ENCODE measurements around the gene SRRM4.

SRRM4 gene

GRCh38 chr12:119167902-119168301, 186.6 kb downstream of the SRRM4 start:
- no peak for DNase-seq (ENCODE audit: low read depth in 2 of 2)

DNA sequence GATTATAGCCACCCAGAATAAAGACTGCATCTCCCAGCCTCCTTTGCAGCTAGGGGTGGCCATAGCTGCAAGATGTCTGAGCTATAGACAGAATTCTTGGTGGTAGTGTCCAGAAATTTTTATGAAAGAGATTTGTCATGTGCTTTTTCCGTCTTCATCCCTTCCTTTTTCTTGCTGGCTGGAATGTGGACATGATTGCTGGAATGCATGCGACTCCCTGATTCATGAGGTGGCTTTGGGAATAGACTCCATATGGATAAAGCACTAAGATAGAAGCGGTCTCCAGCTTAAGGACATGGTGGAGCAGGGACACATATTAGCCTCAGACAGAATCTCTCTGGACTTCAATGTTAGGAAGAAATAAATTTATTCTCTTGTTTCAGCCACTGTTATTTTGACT, 187.4 kb downstream of the SRRM4 start:
- DNase-seq (ENCODE audit: low read depth in 2 of 2): no peak

DNA sequence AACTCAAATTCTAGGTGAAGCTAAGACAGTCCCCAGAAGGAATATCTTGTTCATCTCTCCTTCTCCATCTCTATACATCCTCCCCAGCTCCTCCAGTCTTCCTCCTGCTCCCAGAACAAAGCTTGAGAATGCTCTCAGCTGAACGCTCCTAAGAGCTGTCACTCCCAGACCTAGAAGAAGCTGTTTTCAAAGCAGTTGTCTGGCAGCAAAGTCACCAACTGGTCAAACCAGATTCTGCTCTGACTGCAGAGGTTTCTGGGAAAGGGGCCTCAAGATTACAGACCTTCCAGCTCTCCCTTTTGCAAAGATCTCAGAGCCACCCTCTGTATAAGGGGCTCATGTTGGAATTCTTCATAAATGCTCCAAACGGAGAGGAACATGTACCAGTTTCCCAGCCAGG, 187.8 kb downstream of the SRRM4 start:
- no peak for DNase-seq (ENCODE audit: low read depth in 2 of 2)

DNA sequence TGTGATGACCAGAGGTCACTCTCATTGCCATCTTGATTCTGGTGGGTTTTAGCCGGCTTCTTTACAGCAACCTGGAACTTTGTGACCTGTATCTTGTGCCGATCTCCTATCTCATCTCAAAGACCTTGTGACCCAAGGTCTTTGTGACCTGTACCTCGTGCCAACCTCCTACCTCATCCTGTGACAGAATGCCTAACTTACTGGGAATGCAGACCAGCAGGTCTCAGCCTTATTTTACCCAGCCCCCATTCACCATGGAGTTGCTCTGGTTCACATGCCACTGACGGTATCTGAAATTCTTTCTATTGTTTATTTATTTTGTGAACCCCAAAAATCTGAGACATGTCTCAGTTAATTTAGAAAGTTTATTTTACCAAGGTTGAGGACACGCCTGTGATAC, 189.9 kb downstream of the SRRM4 start:
- DNase-seq (ENCODE audit: low read depth in 2 of 2): no peak

GRCh38 chr12:119171691-119172425, 190.5 kb downstream of the SRRM4 start:
- no peak for DNase-seq (ENCODE audit: low read depth in 2 of 2)

- DNase-seq (ENCODE audit: low read depth in 2 of 2): no peak
Measured at GRCh38 chr12:119175081-119175480, 193.7 kb downstream of the SRRM4 start.

- no peak for DNase-seq (ENCODE audit: low read depth in 2 of 2)
Measured at GRCh38 chr12:119176267-119177055, 195.1 kb downstream of the SRRM4 start.

- DNase-seq (ENCODE audit: low read depth in 2 of 2): no peak
Measured at GRCh38 chr12:119177056-119177325, 195.7 kb downstream of the SRRM4 start.

- DNase-seq (ENCODE audit: low read depth in 2 of 2): no peak
Measured at GRCh38 chr12:119177724-119178380, 196.5 kb downstream of the SRRM4 start.

DNA sequence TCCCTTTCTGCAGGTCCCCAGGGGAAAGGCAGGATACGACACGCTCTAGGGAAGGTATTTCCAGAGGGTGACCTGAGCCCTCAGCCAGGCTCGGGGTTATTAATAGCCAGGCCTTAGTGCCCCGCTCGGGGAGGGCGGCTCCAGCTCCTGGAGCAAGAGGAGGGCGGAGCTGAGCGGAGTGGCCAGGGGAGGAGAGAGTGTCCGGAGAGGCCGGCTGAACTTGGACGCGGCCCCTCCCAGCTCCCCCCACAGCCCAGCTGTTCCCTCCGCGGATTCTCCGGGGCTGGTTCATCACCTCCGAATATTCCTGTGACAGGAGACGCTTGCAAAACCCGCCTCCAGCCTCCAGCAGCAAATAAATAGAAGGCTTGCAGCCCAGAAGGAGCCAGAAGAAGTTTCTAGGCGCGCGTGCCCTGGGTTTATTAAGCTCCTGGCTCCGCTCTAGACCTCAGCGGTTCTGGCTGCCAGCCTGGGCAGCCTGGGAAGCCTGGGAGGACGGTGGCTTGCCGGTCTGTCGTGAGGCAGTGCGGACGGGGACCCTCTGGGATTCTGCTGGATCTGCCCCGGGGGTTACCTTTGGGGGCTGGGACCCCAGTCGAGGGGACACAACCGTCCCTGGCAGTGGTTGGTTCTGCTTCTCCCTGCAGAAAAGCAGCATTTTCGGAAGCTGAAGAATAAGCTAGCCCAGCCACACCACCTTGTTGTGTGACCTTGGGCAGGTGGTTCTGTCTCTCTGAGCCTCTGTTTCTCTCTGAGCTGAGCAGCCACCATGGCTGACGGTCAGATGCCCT, 197.4 kb downstream of the SRRM4 start, which contains the start of gene HSPB8:
HSPB8 (plus strand) TSS at position 388 of the 791 bp plus-strand sequence; CDS start at position 770, 382 bp downstream.
- no peak for DNase-seq (ENCODE audit: low read depth in 2 of 2)

GRCh38 chr12:119179335-119180021, 198.1 kb downstream of the SRRM4 start:
- no peak for DNase-seq (ENCODE audit: low read depth in 2 of 2)

DNA sequence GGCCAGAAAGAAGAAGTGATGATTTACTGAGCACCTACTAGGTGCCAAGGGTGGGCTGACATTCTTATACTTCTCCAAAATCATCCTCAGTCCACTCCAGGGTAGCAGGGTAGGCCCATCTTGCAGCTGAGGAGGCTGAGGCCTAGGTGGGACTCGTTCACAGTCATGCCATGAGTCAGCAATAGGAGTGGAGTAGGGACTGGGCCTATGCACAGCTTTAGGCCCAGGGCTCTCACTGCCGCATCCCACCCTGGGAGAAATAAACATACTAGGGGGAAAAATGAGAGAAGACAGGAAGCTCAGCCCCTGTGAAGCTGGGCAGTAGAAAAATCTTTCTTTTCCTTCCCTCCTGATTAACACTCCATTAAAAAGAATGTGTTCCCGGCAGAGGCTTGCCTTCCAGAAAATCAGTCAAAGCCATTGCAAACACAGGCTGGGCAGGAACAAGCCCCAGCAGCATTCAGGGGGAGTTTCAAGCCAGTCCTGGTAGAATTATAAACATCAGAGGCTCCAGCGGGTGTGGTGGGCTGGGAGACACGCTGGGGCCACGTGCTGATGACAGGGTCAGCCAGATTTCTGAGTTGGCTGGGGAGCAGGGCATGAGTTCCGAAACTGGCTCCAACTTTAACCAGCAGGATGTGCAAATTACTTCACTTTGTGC, 199.2 kb downstream of the SRRM4 start:
- DNase-seq (ENCODE audit: low read depth in 2 of 2): no peak

GRCh38 chr12:119181202-119181601, 199.9 kb downstream of the SRRM4 start:
- DNase-seq (ENCODE audit: low read depth in 2 of 2): no peak

DNA sequence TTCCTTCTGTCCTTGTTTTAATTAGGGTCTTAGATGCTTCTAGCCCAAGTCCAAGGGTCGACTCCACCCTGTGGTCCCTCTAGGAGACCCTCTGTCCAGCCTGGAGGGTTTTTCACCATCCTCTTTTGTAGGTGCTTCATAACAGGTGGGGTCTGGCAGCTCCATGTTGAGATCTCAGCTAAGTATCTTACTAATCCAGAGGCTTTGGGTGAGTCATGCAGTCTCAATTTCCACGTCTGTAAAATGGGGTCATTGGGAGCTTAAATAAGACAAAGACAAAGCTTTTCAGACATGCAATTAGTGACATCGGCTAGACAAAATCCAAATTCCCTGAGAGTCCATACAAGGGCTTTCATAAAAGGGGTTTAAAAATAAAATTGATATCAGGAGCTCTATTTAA, 200.6 kb downstream of the SRRM4 start:
- no peak for DNase-seq (ENCODE audit: low read depth in 2 of 2)

DNA sequence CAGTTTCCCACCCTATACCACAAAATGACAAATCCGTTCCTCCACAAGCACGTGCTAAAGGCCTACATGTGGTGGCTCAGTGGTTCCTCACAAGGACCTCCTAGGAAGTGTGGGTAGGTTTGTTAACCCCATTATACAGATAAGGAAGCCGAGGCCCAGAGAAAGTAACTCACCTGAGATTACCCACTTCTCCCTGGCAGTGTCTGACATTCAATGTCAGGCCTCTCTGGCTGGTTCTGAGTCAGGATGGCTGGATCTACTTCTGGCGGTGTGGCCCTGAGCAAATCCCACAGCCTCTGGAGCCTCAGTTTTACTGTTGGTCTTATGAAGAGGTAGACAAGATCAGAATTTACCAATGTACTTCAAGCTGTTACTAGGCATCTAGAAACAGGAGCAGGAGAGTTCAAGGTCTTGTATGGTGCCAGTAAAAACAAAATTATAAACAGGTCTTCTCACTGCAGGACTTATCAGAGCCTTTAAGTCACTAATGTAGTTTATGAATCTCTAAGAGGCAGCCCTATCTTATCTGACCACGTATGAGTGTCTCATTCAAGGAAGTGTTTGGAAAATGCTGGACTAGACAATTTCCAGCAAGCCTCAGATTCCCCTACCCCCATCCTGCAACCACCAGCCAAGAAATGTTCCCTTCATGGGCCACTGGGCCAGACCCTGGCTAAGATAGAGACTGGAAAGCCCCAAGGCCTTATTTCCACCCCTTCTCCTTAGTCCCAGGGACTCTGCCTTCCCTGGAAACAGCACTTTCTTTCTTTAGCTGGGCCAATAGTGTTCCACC, 201.6 kb downstream of the SRRM4 start:
- no peak for DNase-seq (ENCODE audit: low read depth in 2 of 2)

- DNase-seq (ENCODE audit: low read depth in 2 of 2): no peak
Measured at GRCh38 chr12:119183942-119184695, 202.8 kb downstream of the SRRM4 start.

- no peak for DNase-seq (ENCODE audit: low read depth in 2 of 2)
Measured at GRCh38 chr12:119195256-119195655, 213.9 kb downstream of the SRRM4 start.

- no peak for DNase-seq (ENCODE audit: low read depth in 2 of 2)
Measured at GRCh38 chr12:119198440-119198839, 217.1 kb downstream of the SRRM4 start.

DNA sequence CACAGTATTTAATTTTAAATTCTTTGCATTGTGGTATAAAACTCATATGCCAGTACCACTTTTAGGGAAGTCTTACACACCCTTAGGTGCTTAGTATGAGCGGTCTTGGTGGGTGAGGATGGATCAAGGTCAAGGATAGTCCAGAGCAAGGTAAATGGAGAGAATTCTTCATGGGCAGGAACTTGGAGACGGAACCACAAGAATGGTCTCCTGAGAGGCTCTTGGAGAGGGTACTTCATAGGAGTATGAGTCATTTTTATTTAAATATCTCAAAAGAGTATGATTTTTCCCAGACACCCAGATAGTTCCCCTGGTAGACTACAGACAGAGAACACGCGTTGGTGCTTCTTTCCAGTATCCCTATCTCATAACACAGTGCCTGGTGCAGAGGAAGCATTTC, 219.3 kb downstream of the SRRM4 start:
- DNase-seq (ENCODE audit: low read depth in 2 of 2): no peak
